GM19238 (cell line): Measurements from ENCODE around the gene USP24.
A peak's percentile ranks its signal among the peaks of the same experiment; 100 is the strongest.

Experiments
- DNase-seq: peaks from one replicate; pipeline ENCODE4 v3.0.0; 2011; ENCODE audit warnings: low spot score; ENCODE audit not compliant: insufficient read length

Gene USP24

GRCh38 chr1:55070293-55071164 is 144.6 kb downstream of the USP24 start:
- DNase-seq, result no peak

GRCh38 chr1:55069280-55069679 is 145.9 kb downstream of the USP24 start:
- no peak for DNase-seq

GRCh38 chr1:55068638-55069037 is 146.5 kb downstream of the USP24 start:
- DNase-seq, result no peak

- DNase-seq, result no peak
Measured at GRCh38 chr1:55067914-55068313, 147.2 kb downstream of the USP24 start.

- DNase-seq, result no peak
Measured at GRCh38 chr1:55067022-55067778, 148.0 kb downstream of the USP24 start.

DNA sequence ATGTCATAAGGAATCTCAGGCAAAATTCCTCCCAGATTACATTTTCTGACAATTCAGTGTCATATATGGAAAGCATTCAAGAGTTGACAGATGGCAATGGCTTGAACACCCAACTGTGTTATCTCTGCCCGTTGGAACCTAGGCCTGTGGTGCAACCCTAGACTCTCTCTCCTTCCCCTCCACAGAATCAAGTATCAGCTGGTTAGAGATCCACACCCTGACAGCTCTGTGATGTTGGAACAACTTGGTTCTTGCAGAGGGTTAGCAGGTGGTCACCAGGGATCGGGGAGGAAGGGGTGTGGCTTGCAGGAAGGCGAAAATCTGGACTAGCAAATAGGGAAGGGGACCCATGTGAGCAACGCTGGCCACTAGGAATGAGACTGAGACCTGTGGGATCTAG is 149.5 kb downstream of the USP24 start:
- DNase-seq, result no peak

- DNase-seq, result no peak
Measured at GRCh38 chr1:55064861-55065263, 150.3 kb downstream of the USP24 start.

GRCh38 chr1:55064071-55064581 is 151.0 kb downstream of the USP24 start:
- DNase-seq, result peak; percentile 32

GRCh38 chr1:55063577-55063942 is 151.6 kb downstream of the USP24 start:
- DNase-seq, result no peak

DNA sequence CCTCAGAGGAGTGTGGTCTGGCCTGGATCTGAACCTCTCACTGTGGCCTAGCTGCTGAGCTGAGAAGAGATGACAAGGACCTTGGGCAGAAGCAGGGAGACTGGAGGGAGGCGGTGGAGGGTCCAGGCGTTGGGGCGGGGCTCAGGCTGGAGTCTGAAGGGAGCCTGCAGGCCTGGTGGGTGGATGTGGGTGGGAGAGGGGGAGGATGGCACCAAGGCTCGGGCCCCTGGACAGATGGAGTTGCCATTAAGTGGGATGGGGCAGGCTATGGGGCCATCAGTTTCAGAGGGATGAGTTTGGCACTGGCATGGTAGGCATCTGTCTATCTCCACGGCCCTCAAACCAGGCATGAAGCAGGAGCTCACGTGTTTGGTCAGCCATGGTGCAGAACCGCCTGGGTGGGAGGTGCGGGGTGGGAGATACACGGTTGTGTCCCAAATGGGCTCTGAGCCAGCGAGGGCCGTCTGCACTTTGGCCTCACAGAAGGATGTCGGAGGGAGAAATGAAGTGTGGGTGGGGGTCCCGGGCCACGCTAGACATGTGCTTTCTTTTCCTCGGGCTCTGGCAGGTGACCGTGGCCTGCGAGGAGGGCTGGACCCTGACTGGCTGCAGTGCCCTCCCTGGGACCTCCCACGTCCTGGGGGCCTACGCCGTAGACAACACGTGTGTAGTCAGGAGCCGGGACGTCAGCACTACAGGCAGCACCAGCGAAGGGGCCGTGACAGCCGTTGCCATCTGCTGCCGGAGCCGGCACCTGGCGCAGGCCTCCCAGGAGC is 152.2 kb downstream of the USP24 start:
- no peak for DNase-seq

DNA sequence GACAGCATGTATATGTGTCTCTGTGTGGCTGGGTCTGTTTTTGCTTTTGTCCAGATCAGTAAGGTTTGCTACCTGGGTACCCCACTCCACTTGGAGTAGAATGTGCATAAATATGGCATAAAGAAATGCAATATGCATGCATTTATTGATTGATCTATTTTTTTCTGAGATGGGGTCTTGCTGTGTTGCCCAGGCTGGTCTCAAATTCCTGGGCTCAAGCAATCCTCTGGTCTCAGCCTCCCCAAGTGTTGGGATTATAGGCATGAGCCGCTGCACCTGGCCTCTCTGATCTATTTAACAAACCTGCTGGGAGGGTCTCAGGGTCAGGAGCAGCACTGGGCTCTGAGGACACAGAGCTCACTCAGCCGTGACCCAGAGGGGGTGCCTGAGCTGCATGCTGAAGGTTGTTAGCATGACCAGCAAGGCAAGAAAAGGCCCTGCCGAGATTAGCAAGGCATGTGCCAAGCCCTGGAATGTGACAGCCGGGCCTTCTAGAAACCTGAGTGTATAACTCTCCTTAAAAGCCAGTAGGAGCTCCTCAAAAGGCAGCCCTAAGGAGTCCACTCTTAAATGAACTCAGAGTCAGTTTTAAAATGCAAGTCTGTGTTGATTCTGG is 153.3 kb downstream of the USP24 start:
- DNase-seq, result no peak

DNA sequence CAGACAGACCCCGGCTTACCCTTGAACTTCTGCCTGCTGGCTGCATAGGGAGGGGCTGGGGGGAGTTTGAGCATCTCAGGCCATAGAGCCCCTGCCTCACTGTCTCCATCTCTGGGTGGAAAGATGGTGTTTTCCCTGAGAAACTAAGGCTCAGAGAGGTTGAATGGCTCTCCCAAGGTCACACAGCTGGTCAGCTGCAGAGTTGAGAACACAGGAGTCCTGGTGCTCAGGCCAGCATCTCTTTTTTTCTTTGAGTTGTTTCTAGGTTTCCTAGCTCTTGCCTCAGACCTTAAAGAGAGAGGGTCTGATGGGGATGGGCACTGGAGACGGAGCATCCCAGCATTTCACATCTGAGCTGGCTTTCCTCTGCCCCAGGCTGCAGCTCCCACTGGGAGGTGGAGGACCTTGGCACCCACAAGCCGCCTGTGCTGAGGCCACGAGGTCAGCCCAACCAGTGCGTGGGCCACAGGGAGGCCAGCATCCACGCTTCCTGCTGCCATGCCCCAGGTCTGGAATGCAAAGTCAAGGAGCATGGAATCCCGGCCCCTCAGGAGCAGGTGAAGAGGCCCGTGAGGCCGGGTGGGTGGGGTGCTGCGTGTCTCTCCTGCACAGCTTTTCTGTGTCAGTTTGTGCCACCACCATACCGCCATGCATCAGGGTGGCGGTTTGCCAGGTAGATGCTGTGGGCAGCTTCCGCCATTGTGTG is 154.0 kb downstream of the USP24 start:
- no peak for DNase-seq

DNA sequence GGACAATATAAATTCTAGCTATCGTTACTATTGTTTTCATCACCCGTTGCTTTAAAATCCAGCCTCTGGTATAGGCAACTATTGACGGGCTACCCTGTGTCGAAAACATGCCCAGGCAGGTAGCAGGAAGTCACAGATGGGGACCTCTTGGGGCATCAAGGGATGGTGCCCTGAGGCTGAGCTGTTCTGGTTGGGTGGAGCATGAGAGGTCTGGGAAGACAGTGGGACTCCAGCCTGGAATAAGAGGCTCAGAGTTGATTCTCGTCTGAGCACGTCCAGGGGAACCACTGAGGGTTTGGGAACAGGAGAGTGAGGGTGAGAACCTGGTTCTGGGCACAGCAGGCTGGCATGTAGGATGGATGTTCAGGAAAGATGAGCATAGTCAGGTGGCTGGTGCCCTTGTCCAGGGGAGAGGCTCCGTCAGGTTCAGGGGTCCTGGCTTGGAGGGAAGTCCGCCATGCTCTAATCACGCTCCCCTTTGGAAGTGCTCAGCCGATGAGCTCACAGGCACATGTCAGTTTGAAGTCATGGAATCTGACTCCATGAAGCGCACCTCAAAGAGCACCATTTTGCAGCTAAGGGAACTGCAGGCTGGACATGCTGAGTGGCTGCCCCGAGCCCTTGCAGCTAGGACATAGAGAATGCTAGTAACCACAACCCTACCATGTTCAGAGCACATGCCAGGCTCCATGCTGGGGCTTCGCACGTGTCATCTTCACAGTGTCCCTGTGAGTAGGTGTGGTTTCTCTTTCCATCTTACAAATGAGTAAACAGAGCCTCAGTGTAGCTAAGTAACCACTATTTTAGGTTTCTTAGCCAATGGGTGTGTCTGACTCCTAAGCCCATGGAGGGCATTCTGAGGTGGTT is 154.8 kb downstream of the USP24 start:
- DNase-seq, result no peak

- no peak for DNase-seq
Measured at GRCh38 chr1:55059302-55060132, 155.6 kb downstream of the USP24 start.

DNA sequence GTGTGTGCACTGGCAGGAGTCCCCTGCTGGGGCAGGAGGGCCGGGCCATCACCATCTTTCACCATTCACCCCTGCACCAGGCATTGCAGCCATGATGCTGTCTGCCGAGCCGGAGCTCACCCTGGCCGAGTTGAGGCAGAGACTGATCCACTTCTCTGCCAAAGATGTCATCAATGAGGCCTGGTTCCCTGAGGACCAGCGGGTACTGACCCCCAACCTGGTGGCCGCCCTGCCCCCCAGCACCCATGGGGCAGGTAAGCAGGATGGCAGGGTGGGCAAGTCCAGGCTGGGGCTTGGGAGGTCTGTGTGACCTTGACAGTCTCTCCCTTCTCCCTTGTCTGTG is 157.2 kb downstream of the USP24 start:
- no peak for DNase-seq

- DNase-seq, result no peak
Measured at GRCh38 chr1:55057270-55057955, 157.8 kb downstream of the USP24 start.

GRCh38 chr1:55056632-55056992 is 158.6 kb downstream of the USP24 start:
- no peak for DNase-seq

GRCh38 chr1:55055951-55056631 is 159.1 kb downstream of the USP24 start:
- no peak for DNase-seq
